Panc1 (cell line): ENCODE data around the gene CYCS. TPM values are rescaled to one million over a fixed set of nuclear protein-coding genes. Genes with fewer than 3 reads are reported as not detected.

ENCODE experiments used
- ATAC-seq: fragments of 200-7000 bp; cut with Tn5 transposase; 2 replicates; pipeline ENCODE4 v1.9.1; 2020; ENCODE audit warnings: mild to moderate bottlenecking, moderate library complexity
- BruUV-seq: library from RNA; stranded (reverse); fragments of 400-500 nt; replicated peaks from 2 replicates; lab custom pipeline; 2021; lab: Mats Ljungman, UMichigan
- CTCF ChIA-PET: fragments of 300-600 bp; sonication (Branson Sonifier 250); formaldehyde crosslinking; loops from one replicate; lab custom pipeline; 2022; ENCODE audit warnings: antibody characterized with exemption; lab: Charles Lee
- POLR2A ChIA-PET: fragments of 300-600 bp; sonication (Branson Sonifier 250); formaldehyde crosslinking; loops from one replicate; lab custom pipeline; 2022; ENCODE audit warnings: antibody characterized with exemption; lab: Charles Lee
- DNase-seq: peaks from one replicate; pipeline ENCODE4 v3.0.0-alpha.2; 2010; ENCODE audit warnings: low read depth, low spot score
- H3K27ac ChIP-seq: 2 replicates; pipeline ENCODE4 v1.5.1; 2011; ENCODE audit warnings: mild to moderate bottlenecking, low read length, inconsistent platforms
- H3K27me3 ChIP-seq: fragments of 200-500 bp; sonication (Bioruptor generic); 2 replicates; pipeline ENCODE4 v1.6.0; 2014; ENCODE audit warnings: low read length, inconsistent platforms; ENCODE audit not compliant: control insufficient read depth, insufficient read depth
- H3K36me3 ChIP-seq: fragments of 200-500 bp; sonication (Bioruptor generic); 2 replicates; pipeline ENCODE4 v1.5.1; 2014; ENCODE audit warnings: inconsistent platforms, mild to moderate bottlenecking, low read length, moderate library complexity; ENCODE audit not compliant: control insufficient read depth, insufficient read depth
- H3K4me1 ChIP-seq: 2 replicates; pipeline ENCODE4 v1.5.1; 2011; ENCODE audit warnings: inconsistent platforms, mild to moderate bottlenecking, low read length, moderate library complexity; ENCODE audit not compliant: control insufficient read depth, insufficient read depth
- H3K4me3 ChIP-seq, 2 experiments: 2 replicates each; pipeline ENCODE4 v1.5.1; 2011 to 2012; ENCODE audit warnings: low read depth in 2 of 2, low read length in 2 of 2, mild to moderate bottlenecking in 2 of 2, inconsistent platforms in 1 of 2, moderate library complexity in 1 of 2
- H3K9me3 ChIP-seq: fragments of 200-500 bp; sonication (Bioruptor generic); 2 replicates; pipeline ENCODE4 v1.5.1; 2014; ENCODE audit warnings: low read depth, mild to moderate bottlenecking, inconsistent platforms, low read length, moderate library complexity; ENCODE audit not compliant: control insufficient read depth, insufficient read depth
- CTCF ChIP-seq: fragments of 450-650 bp; IDR thresholded peaks from 2 replicates; pipeline ENCODE4 v1.5.1; 2017; ENCODE audit warnings: mild to moderate bottlenecking
- POLR2AphosphoS5 ChIP-seq: IDR thresholded peaks from 2 replicates; pipeline ENCODE4 v1.6.1; 2012; ENCODE audit warnings: mild to moderate bottlenecking, low read depth, low read length, moderate library complexity
- REST ChIP-seq, 2 experiments: IDR thresholded peaks; 2 replicates each; pipeline ENCODE4 v1.6.1; 2011 to 2012; ENCODE audit warnings: low read depth in 2 of 2, control low read depth in 1 of 2, low read length in 1 of 2, mild to moderate bottlenecking in 1 of 2, moderate library complexity in 1 of 2; ENCODE audit not compliant: insufficient read depth in 1 of 2
- SIN3A ChIP-seq: IDR thresholded peaks from 2 replicates; pipeline ENCODE4 v1.6.1; 2012; ENCODE audit warnings: low read depth, mild to moderate bottlenecking, low read length, moderate library complexity, borderline replicate concordance; ENCODE audit not compliant: insufficient read depth
- TCF7L2 ChIP-seq: IDR thresholded peaks from 2 replicates; pipeline ENCODE4 v1.6.1; 2011; ENCODE audit warnings: mild to moderate bottlenecking, low read depth, low read length, inconsistent platforms
- in situ Hi-C: cut with HindIII; loops from 2 replicates; pipeline ENCODE4 v1.10.0; 2016; ENCODE audit warnings: low sequenced_read_pairs, low pct_unique_long_range_greater_than_20kb
- intact Hi-C: fragments of 100-400 bp; cut with micrococcal nuclease; formaldehyde crosslinking; loops from one replicate; pipeline ENCODE4 v1.10.0; 2022; ENCODE audit not compliant: unreplicated experiment
- total RNA-seq: library from RNA; stranded (reverse); gene quantifications from one replicate; pipeline ENCODE4 v1.2.1, GENCODE V29; 2021; ENCODE audit not compliant: unreplicated experiment

CYCS gene
- total RNA-seq, 1 experiment from 2014 or later: 245 TPM

GRCh38 chr7:25143763-25144162 lies 18.7 kb upstream of the CYCS start:
- CTCF ChIA-PET: no interaction called here
- TF ChIP-seq POLR2AphosphoS5 (no peak), REST (IDR thresholded peaks at IDR 0.05; ENCODE audit: insufficient read depth in 1 of 2, low read depth in 2 of 2, low read length in 1 of 2) (no peak), TCF7L2 (no peak), CTCF (no peak), SIN3A (no peak)
- intact Hi-C loops: no loop called here

GRCh38 chr7:25139536-25139935 lies 14.5 kb upstream of the CYCS start:
- Histone ChIP-seq H3K4me1 (no peaks in the 10 kb centered on the region), H3K36me3 (no peaks in the 10 kb centered on the region), H3K27me3 (no peaks in the 10 kb centered on the region), H3K27ac (no peak overlapping the region), H3K9me3 (no peaks in the 10 kb centered on the region), H3K4me3 (no peak overlapping the region)
- ChIA-PET POLR2A (no interaction called here), CTCF (no interaction called here)
- intact Hi-C loops (no loop called here), in situ Hi-C loops (no loop called here)
- TF ChIP-seq SIN3A (no peak), REST (IDR thresholded peaks at IDR 0.05; ENCODE audit: insufficient read depth in 1 of 2, low read depth in 2 of 2, low read length in 1 of 2) (no peak), TCF7L2 (no peak), CTCF (no peak), POLR2AphosphoS5 (no peak)
- ATAC-seq (no peak), DNase-seq (no peak)
- BruUV-seq: no TSS peak

More at GRCh38 chr7:25143763-25144162, 18.7 kb upstream of the CYCS start:
- Histone ChIP-seq H3K9me3 (no peaks in the 10 kb centered on the region), H3K4me3 (no peak overlapping the region), H3K4me1 (no peaks in the 10 kb centered on the region), H3K36me3 (no peaks in the 10 kb centered on the region), H3K27ac (no peak overlapping the region), H3K27me3 (no peaks in the 10 kb centered on the region)
- no TSS peak for BruUV-seq
- ATAC-seq (no peak), DNase-seq (no peak)
- in situ Hi-C loops: no loop called here
- POLR2A ChIA-PET: interaction anchor here (1.3 kb wide), 1 partner anchor 18 kb away, joined by 19 read pairs; no protein-coding TSS in a partner anchor
